ENCODE measurements around the gene LRFN4.

The LRFN4 gene

DNA sequence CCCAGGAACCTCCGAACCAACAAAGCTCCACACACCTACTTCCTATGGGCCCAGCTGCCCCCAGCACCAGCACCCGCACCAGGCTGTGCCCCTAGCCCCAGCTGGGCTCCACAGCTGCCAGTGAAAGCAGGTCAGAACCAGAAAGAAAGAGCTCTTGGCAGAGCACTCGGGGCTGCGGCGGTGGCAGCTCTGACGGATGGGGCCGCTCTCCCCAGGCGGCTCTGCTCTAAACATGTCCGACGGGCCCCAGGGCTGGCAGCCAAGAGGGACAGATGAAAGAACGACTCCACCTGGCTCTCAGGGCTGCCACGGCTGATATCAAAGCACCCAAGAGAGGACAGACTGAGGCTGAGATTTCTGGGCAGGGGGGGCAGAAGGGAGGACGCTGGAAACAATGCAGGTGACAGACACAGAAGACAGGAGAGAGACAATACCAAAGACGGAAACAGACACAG, 25.7 kb downstream of the LRFN4 start:
- TF ChIP-seq PPARA (CRISPR knock-in tag; IDR thresholded peaks at IDR 0.05; ENCODE audit: borderline replicate concordance) (no peak), RARB (CRISPR knock-in tag; IDR thresholded peaks at IDR 0.05) (no peak), TOX (CRISPR knock-in tag; IDR thresholded peaks at IDR 0.05; ENCODE audit: borderline replicate concordance) (no peak), SNAI2 (CRISPR knock-in tag; IDR thresholded peaks at IDR 0.05) (no peak), ZFP30 (CRISPR knock-in tag; IDR thresholded peaks at IDR 0.05) (no peak), ISL1 (CRISPR knock-in tag; IDR thresholded peaks at IDR 0.05) (no peak), ZNF565 (CRISPR knock-in tag; conservative IDR thresholded peaks at IDR 0.05; ENCODE audit: low read depth) (no peak), ZFP3 (CRISPR knock-in tag; IDR thresholded peaks at IDR 0.05) (no peak), OSR1 (CRISPR knock-in tag; IDR thresholded peaks at IDR 0.05) (no peak), CSDC2 (CRISPR knock-in tag; IDR thresholded peaks at IDR 0.05) (no peak), ZNF70 (CRISPR knock-in tag; IDR thresholded peaks at IDR 0.05) (no peak)
- TF ChIP-seq, protein P1, sequence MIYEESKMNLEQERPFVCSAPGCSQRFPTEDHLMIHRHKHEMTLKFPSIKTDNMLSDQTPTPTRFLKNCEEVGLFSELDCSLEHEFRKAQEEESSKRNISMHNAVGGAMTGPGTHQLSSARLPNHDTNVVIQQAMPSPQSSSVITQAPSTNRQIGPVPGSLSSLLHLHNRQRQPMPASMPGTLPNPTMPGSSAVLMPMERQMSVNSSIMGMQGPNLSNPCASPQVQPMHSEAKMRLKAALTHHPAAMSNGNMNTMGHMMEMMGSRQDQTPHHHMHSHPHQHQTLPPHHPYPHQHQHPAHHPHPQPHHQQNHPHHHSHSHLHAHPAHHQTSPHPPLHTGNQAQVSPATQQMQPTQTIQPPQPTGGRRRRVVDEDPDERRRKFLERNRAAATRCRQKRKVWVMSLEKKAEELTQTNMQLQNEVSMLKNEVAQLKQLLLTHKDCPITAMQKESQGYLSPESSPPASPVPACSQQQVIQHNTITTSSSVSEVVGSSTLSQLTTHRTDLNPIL (CRISPR knock-in tag; IDR thresholded peaks at IDR 0.05; ENCODE audit: low read depth), result no peak
- TF ChIP-seq, protein P2, sequence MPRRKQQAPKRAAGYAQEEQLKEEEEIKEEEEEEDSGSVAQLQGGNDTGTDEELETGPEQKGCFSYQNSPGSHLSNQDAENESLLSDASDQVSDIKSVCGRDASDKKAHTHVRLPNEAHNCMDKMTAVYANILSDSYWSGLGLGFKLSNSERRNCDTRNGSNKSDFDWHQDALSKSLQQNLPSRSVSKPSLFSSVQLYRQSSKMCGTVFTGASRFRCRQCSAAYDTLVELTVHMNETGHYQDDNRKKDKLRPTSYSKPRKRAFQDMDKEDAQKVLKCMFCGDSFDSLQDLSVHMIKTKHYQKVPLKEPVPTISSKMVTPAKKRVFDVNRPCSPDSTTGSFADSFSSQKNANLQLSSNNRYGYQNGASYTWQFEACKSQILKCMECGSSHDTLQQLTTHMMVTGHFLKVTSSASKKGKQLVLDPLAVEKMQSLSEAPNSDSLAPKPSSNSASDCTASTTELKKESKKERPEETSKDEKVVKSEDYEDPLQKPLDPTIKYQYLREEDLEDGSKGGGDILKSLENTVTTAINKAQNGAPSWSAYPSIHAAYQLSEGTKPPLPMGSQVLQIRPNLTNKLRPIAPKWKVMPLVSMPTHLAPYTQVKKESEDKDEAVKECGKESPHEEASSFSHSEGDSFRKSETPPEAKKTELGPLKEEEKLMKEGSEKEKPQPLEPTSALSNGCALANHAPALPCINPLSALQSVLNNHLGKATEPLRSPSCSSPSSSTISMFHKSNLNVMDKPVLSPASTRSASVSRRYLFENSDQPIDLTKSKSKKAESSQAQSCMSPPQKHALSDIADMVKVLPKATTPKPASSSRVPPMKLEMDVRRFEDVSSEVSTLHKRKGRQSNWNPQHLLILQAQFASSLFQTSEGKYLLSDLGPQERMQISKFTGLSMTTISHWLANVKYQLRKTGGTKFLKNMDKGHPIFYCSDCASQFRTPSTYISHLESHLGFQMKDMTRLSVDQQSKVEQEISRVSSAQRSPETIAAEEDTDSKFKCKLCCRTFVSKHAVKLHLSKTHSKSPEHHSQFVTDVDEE (CRISPR knock-in tag; IDR thresholded peaks at IDR 0.05), result no peak
- TF ChIP-seq, protein P3, sequence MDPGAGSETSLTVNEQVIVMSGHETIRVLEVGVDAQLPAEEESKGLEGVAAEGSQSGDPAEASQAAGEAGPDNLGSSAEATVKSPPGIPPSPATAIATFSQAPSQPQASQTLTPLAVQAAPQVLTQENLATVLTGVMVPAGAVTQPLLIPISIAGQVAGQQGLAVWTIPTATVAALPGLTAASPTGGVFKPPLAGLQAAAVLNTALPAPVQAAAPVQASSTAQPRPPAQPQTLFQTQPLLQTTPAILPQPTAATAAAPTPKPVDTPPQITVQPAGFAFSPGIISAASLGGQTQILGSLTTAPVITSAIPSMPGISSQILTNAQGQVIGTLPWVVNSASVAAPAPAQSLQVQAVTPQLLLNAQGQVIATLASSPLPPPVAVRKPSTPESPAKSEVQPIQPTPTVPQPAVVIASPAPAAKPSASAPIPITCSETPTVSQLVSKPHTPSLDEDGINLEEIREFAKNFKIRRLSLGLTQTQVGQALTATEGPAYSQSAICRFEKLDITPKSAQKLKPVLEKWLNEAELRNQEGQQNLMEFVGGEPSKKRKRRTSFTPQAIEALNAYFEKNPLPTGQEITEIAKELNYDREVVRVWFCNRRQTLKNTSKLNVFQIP (CRISPR knock-in tag; IDR thresholded peaks at IDR 0.05; ENCODE audit: borderline replicate concordance, low read depth), result no peak
- no peak for ATAC-seq

DNA sequence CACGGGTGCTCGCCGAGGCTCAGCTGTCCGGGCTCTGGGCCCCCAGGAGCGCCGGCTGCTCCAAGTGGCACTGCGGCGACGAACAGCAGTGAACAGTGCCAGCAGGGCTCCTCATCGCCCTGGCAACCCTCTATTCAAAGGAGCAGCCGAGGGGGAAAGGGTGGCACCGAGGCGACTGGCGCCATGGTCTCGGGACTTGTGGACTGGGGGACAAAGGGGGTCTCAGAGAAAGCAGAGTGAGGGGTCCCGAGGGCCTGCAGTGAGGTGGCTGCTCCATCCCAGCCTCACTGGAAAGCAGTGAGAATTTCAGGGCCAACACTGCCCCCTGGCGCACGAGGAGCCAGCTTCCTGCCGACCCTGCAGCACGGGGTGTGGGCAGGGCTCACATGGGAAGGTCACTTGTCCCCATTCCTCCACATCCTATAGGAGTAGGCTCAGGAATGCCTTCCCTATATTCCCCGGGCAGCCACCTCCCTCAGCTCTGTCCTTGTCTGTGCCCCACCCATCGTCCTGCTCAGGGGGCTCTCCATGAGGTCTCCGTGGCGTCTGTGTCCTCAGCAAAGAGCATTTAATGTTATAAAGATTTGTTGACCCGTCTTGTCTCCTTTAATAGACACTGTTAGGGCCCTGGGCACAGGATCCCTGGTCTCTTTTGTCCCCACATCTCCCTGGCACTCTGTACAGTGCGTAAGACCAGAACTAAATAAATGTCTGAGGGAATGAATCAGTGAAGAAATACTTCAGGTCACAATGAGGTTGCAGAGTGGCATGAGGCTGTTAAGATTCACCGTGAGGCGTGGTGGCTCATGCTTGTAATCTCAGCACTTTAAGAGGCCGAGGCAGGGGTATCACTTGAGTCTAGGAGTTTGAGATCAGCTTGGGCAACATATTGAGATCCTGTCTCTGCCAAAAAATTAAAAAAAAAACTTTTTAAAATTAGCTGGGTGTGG, 26.4 kb downstream of the LRFN4 start:
- ATAC-seq, result peak; percentile 90
- TF ChIP-seq ZNF565 (CRISPR knock-in tag; conservative IDR thresholded peaks at IDR 0.05; ENCODE audit: low read depth) (no peak), PPARA (CRISPR knock-in tag; IDR thresholded peaks at IDR 0.05; ENCODE audit: borderline replicate concordance) (no peak), ESRRG (CRISPR knock-in tag; IDR thresholded peaks at IDR 0.05) (no peak), ZC3H10 (CRISPR knock-in tag; IDR thresholded peaks at IDR 0.05) (no peak), SNAI2 (CRISPR knock-in tag; IDR thresholded peaks at IDR 0.05) (no peak), ZFP30 (CRISPR knock-in tag; IDR thresholded peaks at IDR 0.05) (no peak), ZNF70 (CRISPR knock-in tag; IDR thresholded peaks at IDR 0.05) (no peak), ZFP3 (CRISPR knock-in tag; IDR thresholded peaks at IDR 0.05) (no peak), GLIS3 (CRISPR knock-in tag; IDR thresholded peaks at IDR 0.05) (no peak)
- TF ChIP-seq, protein P4, sequence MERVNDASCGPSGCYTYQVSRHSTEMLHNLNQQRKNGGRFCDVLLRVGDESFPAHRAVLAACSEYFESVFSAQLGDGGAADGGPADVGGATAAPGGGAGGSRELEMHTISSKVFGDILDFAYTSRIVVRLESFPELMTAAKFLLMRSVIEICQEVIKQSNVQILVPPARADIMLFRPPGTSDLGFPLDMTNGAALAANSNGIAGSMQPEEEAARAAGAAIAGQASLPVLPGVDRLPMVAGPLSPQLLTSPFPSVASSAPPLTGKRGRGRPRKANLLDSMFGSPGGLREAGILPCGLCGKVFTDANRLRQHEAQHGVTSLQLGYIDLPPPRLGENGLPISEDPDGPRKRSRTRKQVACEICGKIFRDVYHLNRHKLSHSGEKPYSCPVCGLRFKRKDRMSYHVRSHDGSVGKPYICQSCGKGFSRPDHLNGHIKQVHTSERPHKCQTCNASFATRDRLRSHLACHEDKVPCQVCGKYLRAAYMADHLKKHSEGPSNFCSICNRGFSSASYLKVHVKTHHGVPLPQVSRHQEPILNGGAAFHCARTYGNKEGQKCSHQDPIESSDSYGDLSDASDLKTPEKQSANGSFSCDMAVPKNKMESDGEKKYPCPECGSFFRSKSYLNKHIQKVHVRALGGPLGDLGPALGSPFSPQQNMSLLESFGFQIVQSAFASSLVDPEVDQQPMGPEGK (CRISPR knock-in tag; IDR thresholded peaks at IDR 0.05; ENCODE audit: borderline replicate concordance), result no peak

DNA sequence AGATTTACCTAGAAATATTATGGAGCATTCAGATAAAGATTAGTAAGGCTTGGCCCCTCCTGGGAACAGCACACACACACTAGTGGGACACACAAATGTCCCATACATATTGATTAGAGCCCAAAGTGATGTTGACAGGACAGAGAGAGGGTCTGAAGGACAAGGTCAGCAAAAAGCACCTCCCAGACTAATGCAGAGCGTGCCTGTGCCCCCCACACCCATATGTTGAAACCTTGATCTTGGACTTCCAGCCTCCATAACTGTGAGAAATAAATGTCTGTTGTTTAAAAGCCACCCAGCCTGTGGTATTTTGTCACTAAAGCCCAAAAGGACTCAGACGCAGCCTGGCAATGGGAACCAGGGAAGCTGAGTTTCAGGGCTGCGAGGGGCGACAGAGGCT, 27.6 kb downstream of the LRFN4 start:
- TF ChIP-seq ZC3H10 (CRISPR knock-in tag; IDR thresholded peaks at IDR 0.05) (no peak), ZNF70 (CRISPR knock-in tag; IDR thresholded peaks at IDR 0.05) (no peak), TCF4 (CRISPR knock-in tag; IDR thresholded peaks at IDR 0.05; ENCODE audit: borderline replicate concordance) (no peak), BACH2 (CRISPR knock-in tag; IDR thresholded peaks at IDR 0.05; ENCODE audit: borderline replicate concordance) (no peak), SNAI2 (CRISPR knock-in tag; IDR thresholded peaks at IDR 0.05) (no peak), CSDC2 (CRISPR knock-in tag; IDR thresholded peaks at IDR 0.05) (no peak), GLIS3 (CRISPR knock-in tag; IDR thresholded peaks at IDR 0.05) (no peak), ZNF565 (CRISPR knock-in tag; conservative IDR thresholded peaks at IDR 0.05; ENCODE audit: low read depth) (no peak), OSR1 (CRISPR knock-in tag; IDR thresholded peaks at IDR 0.05) (no peak), ZFP3 (CRISPR knock-in tag; IDR thresholded peaks at IDR 0.05) (no peak)
- TF ChIP-seq, protein P5, sequence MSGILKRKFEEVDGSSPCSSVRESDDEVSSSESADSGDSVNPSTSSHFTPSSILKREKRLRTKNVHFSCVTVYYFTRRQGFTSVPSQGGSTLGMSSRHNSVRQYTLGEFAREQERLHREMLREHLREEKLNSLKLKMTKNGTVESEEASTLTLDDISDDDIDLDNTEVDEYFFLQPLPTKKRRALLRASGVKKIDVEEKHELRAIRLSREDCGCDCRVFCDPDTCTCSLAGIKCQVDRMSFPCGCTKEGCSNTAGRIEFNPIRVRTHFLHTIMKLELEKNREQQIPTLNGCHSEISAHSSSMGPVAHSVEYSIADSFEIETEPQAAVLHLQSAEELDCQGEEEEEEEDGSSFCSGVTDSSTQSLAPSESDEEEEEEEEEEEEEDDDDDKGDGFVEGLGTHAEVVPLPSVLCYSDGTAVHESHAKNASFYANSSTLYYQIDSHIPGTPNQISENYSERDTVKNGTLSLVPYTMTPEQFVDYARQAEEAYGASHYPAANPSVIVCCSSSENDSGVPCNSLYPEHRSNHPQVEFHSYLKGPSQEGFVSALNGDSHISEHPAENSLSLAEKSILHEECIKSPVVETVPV (CRISPR knock-in tag; IDR thresholded peaks at IDR 0.05), result no peak
- TF ChIP-seq, protein P3 (CRISPR knock-in tag; IDR thresholded peaks at IDR 0.05; ENCODE audit: borderline replicate concordance, low read depth), result no peak
- TF ChIP-seq, protein P2 (CRISPR knock-in tag; IDR thresholded peaks at IDR 0.05), result no peak
- no peak for ATAC-seq

Data from SK-N-SH treated with all-trans-retinoic acid at 6 μM for 48 hours (cell line).